Hypothalamus (tissue), 51 donors: Measurements from ENCODE around the gene CCDC92.

ENCODE experiments used
- DNase-seq, 51 donors: peaks; one replicate each; lab custom pipeline; 2025; lab: John Stamatoyannopoulos, UW

The CCDC92 gene

DNA sequence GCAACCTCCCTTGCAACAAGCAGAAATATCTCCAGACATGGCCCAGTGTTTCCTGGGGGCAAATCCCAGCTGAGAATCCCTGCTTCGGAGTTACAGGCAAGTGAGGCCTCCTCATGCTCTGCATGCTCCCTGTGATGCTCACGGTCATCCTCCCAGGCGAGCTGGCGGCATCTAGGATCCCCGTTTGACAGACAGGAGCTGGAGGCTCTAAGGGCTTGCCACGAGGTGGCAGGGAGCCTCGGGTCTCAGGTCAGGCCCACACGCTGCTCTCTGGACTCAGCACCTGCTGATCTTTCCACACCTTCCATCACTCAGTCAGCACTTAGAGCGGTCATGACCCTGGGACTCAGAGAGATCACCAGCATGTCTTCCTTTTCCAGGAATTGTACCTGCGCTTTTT, 79.8 kb downstream of the CCDC92 start:
- no peak for DNase-seq

DNA sequence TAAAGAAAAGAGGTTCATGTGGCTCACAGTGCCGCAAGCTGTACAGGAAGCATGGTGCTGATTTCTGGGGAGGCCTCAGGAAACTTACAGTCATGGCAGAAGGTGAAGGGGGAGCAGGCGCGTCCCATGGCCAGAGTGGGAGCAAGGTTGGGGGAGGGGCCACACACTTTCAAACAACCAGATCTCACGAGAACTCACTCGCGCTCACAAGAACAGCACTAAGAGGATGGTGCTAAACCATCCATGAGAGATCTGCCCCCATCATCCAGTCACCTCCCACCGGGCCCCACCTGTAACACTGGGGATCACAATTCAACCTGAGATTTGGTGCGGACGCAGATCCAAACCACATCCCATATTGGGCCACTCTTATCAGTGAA, 80.5 kb downstream of the CCDC92 start:
- DNase-seq, result no peak

DNA sequence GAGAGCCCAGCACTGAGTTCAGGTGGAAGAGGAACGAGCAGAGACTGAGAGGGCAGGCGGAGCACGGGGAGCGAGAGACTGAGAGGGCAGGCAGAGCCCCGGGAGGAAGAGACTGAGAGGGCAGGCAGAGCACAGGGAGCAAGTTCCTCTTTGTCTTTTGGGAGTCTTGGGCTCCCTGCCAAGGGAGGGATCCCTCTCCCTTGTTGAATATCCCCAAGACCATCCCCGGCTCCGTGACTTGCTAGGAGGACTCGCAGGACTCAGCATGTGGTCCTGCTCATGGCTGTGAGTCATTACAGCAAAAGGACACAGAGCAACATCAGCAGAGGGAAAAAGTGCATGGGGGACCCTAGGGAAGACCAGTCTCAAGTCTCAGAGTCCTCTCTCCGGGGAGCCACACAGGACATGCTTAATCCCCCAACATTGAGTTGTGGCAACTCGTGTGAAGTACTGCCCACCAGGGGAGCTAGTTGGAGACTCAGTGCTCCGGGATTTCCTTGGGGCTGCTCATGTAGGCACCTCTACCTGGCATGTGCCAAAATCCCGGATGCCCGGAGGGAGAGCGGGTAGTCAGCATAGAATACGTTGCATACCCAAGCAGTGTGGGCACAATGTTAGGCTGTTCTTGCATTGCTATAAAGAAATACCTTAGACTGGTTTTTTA, 81.0 kb downstream of the CCDC92 start:
- no peak for DNase-seq

DNA sequence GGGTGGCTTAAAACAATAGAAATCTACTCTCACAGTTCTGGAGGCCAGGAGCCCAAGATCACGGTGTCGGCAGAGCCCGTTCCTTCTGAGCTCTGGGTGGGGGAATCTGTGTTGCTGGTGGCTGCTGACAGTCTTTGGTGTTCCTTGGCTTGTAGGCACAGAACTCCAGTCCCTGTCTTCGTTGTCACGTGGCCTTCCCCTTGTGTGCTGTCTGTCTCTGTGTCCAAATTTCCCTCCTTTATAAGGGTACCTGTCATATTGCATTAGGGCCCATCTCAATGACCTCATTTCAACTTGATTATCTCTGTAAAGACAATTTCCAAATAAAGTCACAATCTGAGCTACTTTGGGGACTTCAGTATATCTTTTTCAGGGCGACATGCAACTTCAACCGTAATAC, 81.6 kb downstream of the CCDC92 start:
- DNase-seq, result no peak

DNA sequence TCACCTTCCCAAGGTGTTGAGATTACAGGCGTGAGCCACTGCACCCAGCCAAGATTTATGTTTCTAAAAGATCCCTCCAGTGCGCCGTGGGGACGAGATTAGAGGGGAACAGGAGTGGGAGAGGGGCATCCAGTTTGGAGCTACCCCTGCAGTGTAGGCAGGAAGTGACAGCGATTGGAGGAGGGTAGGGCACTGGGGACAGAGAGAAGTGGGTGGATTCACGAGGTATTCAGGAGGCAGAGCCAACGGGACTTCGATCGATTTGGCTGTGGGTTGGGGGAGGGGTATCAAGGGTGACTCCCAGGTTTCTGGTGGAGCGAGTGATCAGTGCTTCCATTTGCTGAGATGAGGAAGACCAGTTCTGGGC, 82.1 kb downstream of the CCDC92 start:
- no peak for DNase-seq

DNA sequence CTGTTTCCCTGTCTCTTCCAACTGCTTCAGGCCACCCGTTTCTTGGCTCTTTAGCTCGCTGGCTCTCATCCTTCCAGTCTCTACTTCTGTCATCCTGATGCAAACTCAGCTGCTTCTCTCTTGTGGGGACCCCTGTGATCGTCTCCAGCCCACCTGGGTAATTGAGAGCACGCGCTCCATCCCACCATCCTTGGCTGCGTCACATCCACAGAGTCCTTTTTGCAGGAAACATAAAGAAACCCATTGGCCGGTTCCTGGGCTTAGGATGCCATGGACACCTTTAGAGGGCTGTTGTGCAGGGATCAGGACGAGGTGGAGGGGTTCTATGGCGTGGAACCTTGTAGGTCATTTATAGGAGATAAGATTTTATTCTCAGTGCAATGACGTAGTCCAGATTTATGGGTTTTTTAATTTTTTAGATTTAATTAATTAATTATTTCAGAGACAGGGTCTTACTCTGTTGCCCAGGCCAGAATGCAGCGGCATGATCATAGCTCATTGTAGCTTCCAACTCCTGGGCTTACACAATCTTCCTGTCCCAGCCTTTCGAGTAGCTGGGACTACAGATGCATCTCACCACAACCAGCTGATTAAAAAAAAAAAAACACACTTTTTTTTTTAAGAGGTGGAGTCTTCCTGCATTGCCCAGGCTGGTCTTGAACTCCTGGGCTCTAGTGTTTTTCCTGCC, 82.6 kb downstream of the CCDC92 start:
- no peak for DNase-seq

DNA sequence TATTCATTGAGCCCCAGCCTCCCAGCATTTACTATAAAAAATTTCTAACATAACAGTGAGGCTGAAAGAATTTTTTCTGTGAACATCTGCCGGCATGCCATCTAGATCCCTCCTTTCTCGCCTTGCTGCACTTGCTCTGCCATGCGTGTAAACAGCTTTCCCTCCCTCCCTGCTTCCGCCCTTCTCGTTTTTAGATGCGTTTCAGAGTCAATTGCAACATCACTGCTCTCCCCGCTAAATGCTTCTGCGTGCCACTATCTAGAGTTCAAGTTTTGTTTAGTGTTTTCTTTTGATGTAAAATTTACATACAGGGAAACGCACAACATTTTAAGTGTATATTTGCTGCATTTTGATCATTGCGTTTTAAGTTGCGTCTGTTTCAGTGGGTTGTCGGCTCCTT, 83.6 kb downstream of the CCDC92 start:
- DNase-seq, result no peak

DNA sequence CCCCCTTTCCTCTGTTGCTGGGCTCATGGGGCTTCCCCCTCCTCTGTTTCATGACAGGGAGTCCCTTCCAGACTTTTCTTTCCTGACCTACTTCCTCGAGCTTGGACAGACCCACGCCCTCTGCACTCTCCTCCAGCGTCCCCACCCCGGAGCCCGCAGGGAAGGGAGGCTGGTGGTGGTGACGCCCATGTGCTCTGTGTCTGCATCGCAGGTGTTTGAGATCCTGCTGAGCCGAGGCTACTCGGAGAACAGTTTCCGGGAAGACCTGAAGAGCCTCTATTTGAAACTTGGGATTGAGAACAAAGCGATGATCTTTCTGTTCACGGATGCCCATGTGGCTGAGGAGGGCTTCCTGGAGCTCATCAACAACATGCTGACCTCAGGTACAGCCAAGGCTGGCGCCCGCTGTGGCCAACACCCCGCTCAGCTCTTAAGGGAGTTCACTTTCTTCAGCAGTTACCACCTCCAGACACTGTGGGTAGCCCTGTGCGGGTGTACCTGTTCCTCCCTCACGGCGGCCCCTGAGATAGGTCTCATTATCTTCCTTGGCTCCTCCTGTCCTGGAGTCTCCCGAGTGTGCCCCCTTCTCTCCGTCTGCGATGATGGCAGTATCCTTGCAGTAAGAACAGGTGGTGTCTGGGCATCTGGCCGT, 85.6 kb downstream of the CCDC92 start:
- DNase-seq, result no peak

DNA sequence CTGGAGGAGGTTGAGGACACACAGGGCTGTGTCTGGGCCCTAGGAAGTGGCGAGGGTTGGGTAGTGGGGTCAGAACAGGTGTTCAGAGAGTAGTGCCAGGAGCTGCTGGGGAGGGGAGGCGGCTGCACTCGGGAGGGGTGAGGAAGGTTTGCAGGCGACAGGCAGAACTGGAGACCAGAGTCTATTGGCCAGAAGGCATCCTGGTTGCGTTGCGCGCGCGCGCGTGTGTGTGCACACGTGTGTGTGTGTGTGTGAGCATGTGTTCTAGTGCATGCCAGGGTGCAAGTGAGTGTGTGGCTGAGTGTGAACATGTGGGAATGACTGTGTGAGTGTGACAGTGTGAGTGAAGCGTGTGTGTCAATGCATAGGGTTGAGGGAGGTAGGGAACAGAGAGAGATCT, 86.4 kb downstream of the CCDC92 start:
- no peak for DNase-seq
